GM23248 (cell line): ENCODE results near the gene PGRMC2.

Experiments
- EZH2 ChIP-seq: fragments of 200-600 bp; sonication (generic); IDR thresholded peaks from 2 replicates; pipeline ENCODE4 v1.6.1; 2018; ENCODE audit warnings: antibody characterized with exemption, mild to moderate bottlenecking; ENCODE audit not compliant: insufficient read depth, poor library complexity, severe bottlenecking
- EZH2phosphoT487 ChIP-seq: fragments of 200-600 bp; sonication (generic); IDR thresholded peaks from 2 replicates; pipeline ENCODE4 v1.6.1; 2018; ENCODE audit warnings: antibody characterized with exemption, moderate library complexity, mild to moderate bottlenecking, low read depth; ENCODE audit not compliant: insufficient read depth

- TF ChIP-seq EZH2 (no peak), EZH2phosphoT487 (no peak)
These were observed 16.4 kb upstream of the PGRMC2 start for GRCh38 chr4:128303986-128304385.
